ENCODE measurements around the gene ADAMTS12. TPM values are rescaled to one million over a fixed set of nuclear protein-coding genes. Genes with fewer than 3 reads are reported as not detected.

ADAMTS12 gene
- total and polyA plus RNA-seq, 10 of the 15 experiments (the other 5 are each of a cell fraction or from before 2014, with no cell fraction given): 0.11 to 35.8 (median 20.7) TPM

DNA sequence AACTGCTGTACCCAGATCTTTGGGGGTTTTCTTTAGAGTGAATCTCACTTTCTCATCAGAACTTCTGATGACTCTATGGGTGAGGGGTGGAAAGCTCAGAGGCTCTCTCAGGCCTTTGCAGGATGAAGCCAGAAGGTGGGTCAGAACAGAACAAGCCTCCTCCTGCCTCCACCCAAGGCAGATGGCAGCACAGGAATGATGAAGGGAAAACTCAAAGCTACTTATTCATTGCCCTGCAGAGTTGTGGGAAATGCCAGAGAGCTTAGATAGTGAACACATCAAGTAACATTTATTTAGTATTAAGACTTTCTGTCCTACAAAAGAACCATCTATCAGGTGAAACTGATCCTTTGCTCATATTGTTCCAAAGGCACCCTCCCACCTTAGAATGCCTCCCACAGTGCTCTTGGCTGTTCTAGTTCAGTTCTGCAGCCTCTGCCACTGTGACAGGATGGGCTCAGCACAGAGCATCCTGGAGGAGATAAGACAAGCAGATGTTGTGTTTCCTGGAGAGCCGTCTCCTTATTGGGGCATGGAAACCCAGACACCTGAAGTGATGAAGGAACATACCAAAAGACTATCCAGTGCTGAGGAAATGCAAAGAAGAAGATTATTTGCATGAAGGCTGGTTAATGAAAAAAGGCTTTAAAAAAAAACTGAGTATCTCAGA is 146.6 kb downstream of the ADAMTS12 start:
- ChIA-PET POLR2A (no interaction called here), CTCF (interaction anchor here (1.1 to 1.7 kb wide), 4 partner anchors 10 to 189 kb away, joined by 4 to 5 read pairs (median 4); no protein-coding TSS in a partner anchor), RAD21 (ENCODE audit: unreplicated experiment) (interaction anchor here (1.0 kb wide), 1 partner anchor 190 kb away, joined by 3 read pairs; no protein-coding TSS in a partner anchor), SMC1A (ENCODE audit: uncharacterized antibody, unreplicated experiment) (interaction anchor here (0.6 to 2.5 kb wide), 6 partner anchors 11 to 103 kb away, joined by 3 to 7 read pairs (median 4); no protein-coding TSS in a partner anchor)
- Histone ChIP-seq H4K20me1 (ENCODE audit: control insufficient read depth, insufficient read depth) (no peaks in the 10 kb centered on the region), H3K4me1 (ENCODE audit: control insufficient read depth, insufficient read depth, low read length) (peaks cover 3% of the 10 kb centered on the region; the same call in 1 of the 2 replicates), H2AFZ (ENCODE audit: control insufficient read depth, low read depth, low read length) (peak overlapping the region; percentile 9; the same call in 1 of the 2 replicates), H3K36me3 (ENCODE audit: control insufficient read depth in 2 of 2, insufficient read depth in 2 of 2, low read length in 1 of 2) (no peaks in the 10 kb centered on the region), H3K4me2 (ENCODE audit: control insufficient read depth, insufficient read depth) (no peak overlapping the region), H3K27ac (ENCODE audit: control insufficient read depth, insufficient read depth) (no peak overlapping the region), H3K27me3 (replicated peaks in 1 of 2; ENCODE audit: control insufficient read depth in 2 of 2, insufficient read depth in 2 of 2, low read length in 1 of 2) (no peaks in the 10 kb centered on the region), H3K79me2 (ENCODE audit: control insufficient read depth, insufficient read depth, low read length) (no peaks in the 10 kb centered on the region), H3K9me3 (replicated peaks; ENCODE audit: control insufficient read depth, insufficient read depth, low read length) (no peaks in the 10 kb centered on the region), H3K4me3 (no peak overlapping the region), H3K9ac (ENCODE audit: control insufficient read depth, insufficient read depth, low read length) (no peak overlapping the region)
- DNase-seq (ENCODE audit: low read depth, low spot score) (no peak), FAIRE-seq (no peak), ATAC-seq (no peak)
- 13% methylated on average over 1 of the region's 1 CpG for WGBS (ENCODE audit: insufficient coverage, insufficient replicate concordance, low lambda C conversion rate, missing lambda C conversion rate)
- TF ChIP-seq POLR2AphosphoS5 (IDR thresholded peaks at IDR 0.05; ENCODE audit: low read length) (no peak), HDAC6 (IDR thresholded peaks at IDR 0.05; ENCODE audit: unreplicated experiment) (no peak), RFX5 (IDR thresholded peaks at IDR 0.05; ENCODE audit: low read depth, low read length) (no peak), NR2C2 (IDR thresholded peaks at IDR 0.05; ENCODE audit: borderline replicate concordance, control insufficient read depth, insufficient read length, low read depth) (no peak), NFXL1 (IDR thresholded peaks at IDR 0.05; ENCODE audit: borderline replicate concordance) (no peak), MTA2 (IDR thresholded peaks at IDR 0.05; ENCODE audit: low read depth) (no peak), FOXM1 (IDR thresholded peaks at IDR 0.05; ENCODE audit: low read depth, low read length) (no peak)
- TF ChIP-seq, protein P1, sequence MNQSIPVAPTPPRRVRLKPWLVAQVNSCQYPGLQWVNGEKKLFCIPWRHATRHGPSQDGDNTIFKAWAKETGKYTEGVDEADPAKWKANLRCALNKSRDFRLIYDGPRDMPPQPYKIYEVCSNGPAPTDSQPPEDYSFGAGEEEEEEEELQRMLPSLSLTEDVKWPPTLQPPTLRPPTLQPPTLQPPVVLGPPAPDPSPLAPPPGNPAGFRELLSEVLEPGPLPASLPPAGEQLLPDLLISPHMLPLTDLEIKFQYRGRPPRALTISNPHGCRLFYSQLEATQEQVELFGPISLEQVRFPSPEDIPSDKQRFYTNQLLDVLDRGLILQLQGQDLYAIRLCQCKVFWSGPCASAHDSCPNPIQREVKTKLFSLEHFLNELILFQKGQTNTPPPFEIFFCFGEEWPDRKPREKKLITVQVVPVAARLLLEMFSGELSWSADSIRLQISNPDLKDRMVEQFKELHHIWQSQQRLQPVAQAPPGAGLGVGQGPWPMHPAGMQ (IDR thresholded peaks at IDR 0.05; ENCODE audit: borderline replicate concordance): no peak
- TF ChIP-seq, protein P2, sequence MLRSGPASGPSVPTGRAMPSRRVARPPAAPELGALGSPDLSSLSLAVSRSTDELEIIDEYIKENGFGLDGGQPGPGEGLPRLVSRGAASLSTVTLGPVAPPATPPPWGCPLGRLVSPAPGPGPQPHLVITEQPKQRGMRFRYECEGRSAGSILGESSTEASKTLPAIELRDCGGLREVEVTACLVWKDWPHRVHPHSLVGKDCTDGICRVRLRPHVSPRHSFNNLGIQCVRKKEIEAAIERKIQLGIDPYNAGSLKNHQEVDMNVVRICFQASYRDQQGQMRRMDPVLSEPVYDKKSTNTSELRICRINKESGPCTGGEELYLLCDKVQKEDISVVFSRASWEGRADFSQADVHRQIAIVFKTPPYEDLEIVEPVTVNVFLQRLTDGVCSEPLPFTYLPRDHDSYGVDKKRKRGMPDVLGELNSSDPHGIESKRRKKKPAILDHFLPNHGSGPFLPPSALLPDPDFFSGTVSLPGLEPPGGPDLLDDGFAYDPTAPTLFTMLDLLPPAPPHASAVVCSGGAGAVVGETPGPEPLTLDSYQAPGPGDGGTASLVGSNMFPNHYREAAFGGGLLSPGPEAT (IDR thresholded peaks at IDR 0.05; ENCODE audit: low read depth): no peak
- TF ChIP-seq, protein P3, sequence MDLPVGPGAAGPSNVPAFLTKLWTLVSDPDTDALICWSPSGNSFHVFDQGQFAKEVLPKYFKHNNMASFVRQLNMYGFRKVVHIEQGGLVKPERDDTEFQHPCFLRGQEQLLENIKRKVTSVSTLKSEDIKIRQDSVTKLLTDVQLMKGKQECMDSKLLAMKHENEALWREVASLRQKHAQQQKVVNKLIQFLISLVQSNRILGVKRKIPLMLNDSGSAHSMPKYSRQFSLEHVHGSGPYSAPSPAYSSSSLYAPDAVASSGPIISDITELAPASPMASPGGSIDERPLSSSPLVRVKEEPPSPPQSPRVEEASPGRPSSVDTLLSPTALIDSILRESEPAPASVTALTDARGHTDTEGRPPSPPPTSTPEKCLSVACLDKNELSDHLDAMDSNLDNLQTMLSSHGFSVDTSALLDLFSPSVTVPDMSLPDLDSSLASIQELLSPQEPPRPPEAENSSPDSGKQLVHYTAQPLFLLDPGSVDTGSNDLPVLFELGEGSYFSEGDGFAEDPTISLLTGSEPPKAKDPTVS (IDR thresholded peaks at IDR 0.05; ENCODE audit: low read depth, low read length): no peak
- no TSS peak for BruUV-seq (replicated peaks)
- in situ Hi-C loops (cut with MboI): no loop called here
- intact Hi-C loops (cut with micrococcal nuclease; ENCODE audit: unreplicated experiment): no loop called here
